ENCODE data around the gene CRISPLD2.

The CRISPLD2 gene

DNA sequence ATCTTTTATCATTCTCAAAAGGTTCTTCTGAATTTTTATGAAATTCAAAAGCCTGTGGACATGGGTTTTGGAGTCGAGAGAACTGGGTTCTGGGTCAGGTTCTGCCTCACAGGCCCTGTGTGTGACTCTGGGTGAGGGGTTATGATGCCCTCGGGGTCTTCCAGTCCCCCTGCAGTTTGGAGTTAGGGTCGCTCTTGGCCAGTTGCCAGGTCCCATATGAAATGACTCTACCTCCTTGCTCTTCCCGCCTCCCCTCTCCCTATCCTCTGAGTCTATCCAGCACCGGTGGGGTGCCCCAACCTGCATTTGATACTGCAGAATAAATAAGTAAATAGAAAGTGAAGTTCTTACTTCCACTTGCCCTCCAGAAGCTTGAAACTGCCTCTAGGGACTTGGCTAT, 137.4 kb downstream of the CRISPLD2 start:
- no peak for DNase-seq (ENCODE audit: low read depth)

DNA sequence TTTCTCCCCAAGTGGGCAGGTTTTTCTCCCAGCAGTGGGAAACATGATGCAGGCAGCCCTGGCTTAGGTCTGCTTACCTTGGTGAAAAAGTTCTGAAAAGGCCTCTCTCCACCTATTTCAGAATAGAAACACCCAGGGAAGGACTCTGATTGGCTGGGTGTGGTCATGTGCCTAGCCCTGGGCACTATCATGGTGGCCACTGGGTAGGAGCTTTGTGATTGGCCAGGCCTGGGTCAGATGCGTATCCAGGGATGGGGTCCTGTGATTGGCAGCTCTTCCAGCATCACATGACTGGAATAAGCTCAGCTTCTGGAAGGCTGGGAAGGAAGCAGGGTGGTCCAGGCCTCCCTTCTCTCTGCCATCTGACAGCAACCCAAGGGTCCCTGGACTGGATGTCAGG, 138.0 kb downstream of the CRISPLD2 start:
- DNase-seq (ENCODE audit: low read depth), result no peak
